T-helper 1 cell (primary cell): ENCODE data around the gene LCE1A.

ENCODE experiments used
- DNase-seq, 5 donors: peaks; one replicate each; pipeline ENCODE4 v3.0.0-alpha.2; 2012 to 2020

LCE1A gene

GRCh38 chr1:152870831-152871730 is 43.8 kb downstream of the LCE1A start:
- no peak for DNase-seq

- DNase-seq: no peak
Observed at GRCh38 chr1:152871731-152872126, 44.5 kb downstream of the LCE1A start.

GRCh38 chr1:152873495-152873894 is 46.2 kb downstream of the LCE1A start:
- no peak for DNase-seq

GRCh38 chr1:152876827-152877226 is 49.6 kb downstream of the LCE1A start:
- DNase-seq: no peak
